Vagina (tissue), 2 donors: ENCODE results near the gene FES. TPM values are rescaled to one million over a fixed set of nuclear protein-coding genes. Genes with fewer than 3 reads are reported as not detected.

Experiments
- DNase-seq, 2 donors: peaks; one replicate each; pipeline ENCODE4 v3.0.0-alpha.2; 2017; ENCODE audit errors: extremely low spot score in 2 of 2
- H3K27ac ChIP-seq: fragments of 200-600 bp; sonication (generic); one replicate; pipeline ENCODE4 v1.5.1; 2019
- H3K27me3 ChIP-seq: fragments of 200-600 bp; sonication (generic); one replicate; pipeline ENCODE4 v1.5.1; 2019
- H3K36me3 ChIP-seq, 2 donors: fragments of 200-600 bp; sonication (generic); one replicate each; pipeline ENCODE4 v1.5.1; 2017 to 2019
- H3K4me1 ChIP-seq: fragments of 200-600 bp; sonication (generic); one replicate; pipeline ENCODE4 v1.5.1; 2019
- H3K4me3 ChIP-seq, 2 donors: fragments of 200-600 bp; sonication (generic); 1 replicate in 1 of 2; 2 replicates in 1 of 2; pipeline ENCODE4 v1.5.1; 2016 to 2019
- H3K9me3 ChIP-seq: fragments of 200-600 bp; sonication (generic); one replicate; pipeline ENCODE4 v1.5.1; 2019
- CTCF ChIP-seq, 3 experiments: fragments of 450-650 bp in 2 of 3; fragments of 200-600 bp in 1 of 3; sonication (generic) in 1 of 3; IDR thresholded peaks; one replicate each; pipeline ENCODE4 v1.5.1; 2017 to 2019; ENCODE audit warnings: antibody characterized with exemption in 3 of 3, mild to moderate bottlenecking in 2 of 3, moderate library complexity in 2 of 3
- POLR2A ChIP-seq, 2 donors: fragments of 450-650 bp; IDR thresholded peaks; one replicate each; pipeline ENCODE4 v1.6.1; 2017; ENCODE audit warnings: antibody characterized with exemption in 2 of 2, mild to moderate bottlenecking in 2 of 2, moderate library complexity in 2 of 2
- POLR2AphosphoS5 ChIP-seq, 2 donors: sonication (generic); formaldehyde crosslinking; IDR thresholded peaks; one replicate each; pipeline ENCODE4 v1.9.0; 2017; ENCODE audit warnings: antibody characterized with exemption in 2 of 2, mild to moderate bottlenecking in 2 of 2, low read depth in 1 of 2; ENCODE audit not compliant: insufficient read depth in 1 of 2
- intact Hi-C: fragments of 100-400 bp; cut with DNase I; formaldehyde crosslinking; loops from one replicate; pipeline ENCODE4 v1.15.1; 2023
- total RNA-seq: library from RNA; depleted of rRNA; stranded (reverse); fragments of >200 nt; gene quantifications from one replicate; pipeline ENCODE4 v1.2.3, GENCODE V29; 2016

Gene FES
- total RNA-seq, 1 donor from 2014 or later: 47.4 TPM

GRCh38 chr15:90857337-90857736, 27.0 kb upstream of the FES start:
- intact Hi-C loops: no loop called here
- Histone ChIP-seq H3K4me1 (no peaks in the 10 kb centered on the region), H3K36me3 (no peaks in the 10 kb centered on the region), H3K27me3 (no peaks in the 10 kb centered on the region), H3K27ac (no peak overlapping the region), H3K4me3 (no peak overlapping the region), H3K9me3 (no peaks in the 10 kb centered on the region)
- DNase-seq: no peak
- TF ChIP-seq CTCF (IDR thresholded peaks at IDR 0.05) (no peak), POLR2A (IDR thresholded peaks at IDR 0.05) (no peak), POLR2AphosphoS5 (IDR thresholded peaks at IDR 0.05; ENCODE audit: insufficient read depth in 1 of 2, low read depth in 1 of 2) (no peak)

GRCh38 chr15:90857883-90858443, 26.3 kb upstream of the FES start:
- Histone ChIP-seq H3K27me3 (no peaks in the 10 kb centered on the region), H3K9me3 (no peaks in the 10 kb centered on the region), H3K36me3 (no peaks in the 10 kb centered on the region), H3K4me1 (no peaks in the 10 kb centered on the region), H3K4me3 (no peak overlapping the region), H3K27ac (no peak overlapping the region)
- intact Hi-C loops: no loop called here
- TF ChIP-seq POLR2AphosphoS5 (IDR thresholded peaks at IDR 0.05; ENCODE audit: insufficient read depth in 1 of 2, low read depth in 1 of 2) (no peak), CTCF (IDR thresholded peaks at IDR 0.05) (no peak), POLR2A (IDR thresholded peaks at IDR 0.05) (no peak)
- no peak for DNase-seq

- Histone ChIP-seq H3K27ac (no peak overlapping the region), H3K9me3 (no peaks in the 10 kb centered on the region), H3K4me3 (no peak overlapping the region), H3K36me3 (no peaks in the 10 kb centered on the region), H3K27me3 (no peaks in the 10 kb centered on the region), H3K4me1 (no peaks in the 10 kb centered on the region)
- no peak for DNase-seq
- intact Hi-C loops: no loop called here
- no peak for TF ChIP-seq POLR2A (IDR thresholded peaks at IDR 0.05)
- no peak for TF ChIP-seq CTCF (IDR thresholded peaks at IDR 0.05)
- TF ChIP-seq POLR2AphosphoS5 (IDR thresholded peaks at IDR 0.05; ENCODE audit: insufficient read depth in 1 of 2, low read depth in 1 of 2): no peak
Measured at GRCh38 chr15:90859234-90860131, 24.8 kb upstream of the FES start.

- TF ChIP-seq CTCF (IDR thresholded peaks at IDR 0.05): no peak
Measured at GRCh38 chr15:90860450-90860849, 23.9 kb upstream of the FES start.

More at GRCh38 chr15:90860450-90860849, 23.9 kb upstream of the FES start:
- H3K27me3 ChIP-seq: no peaks in the 10 kb centered on the region
- H3K27ac ChIP-seq: no peak overlapping the region
- no peaks in the 10 kb centered on the region for H3K36me3 ChIP-seq
- no peak for DNase-seq
- no peaks in the 10 kb centered on the region for H3K4me1 ChIP-seq
- no peak overlapping the region for H3K4me3 ChIP-seq
- no peaks in the 10 kb centered on the region for H3K9me3 ChIP-seq
- intact Hi-C loops: no loop called here
